Activated T-helper 1 cell treated with Interleukin-2 at 50 U/mL for 16 hours (primary cell): ENCODE results near the gene AVEN.
"Not testable (repeated sequence)": the region's sequence is repeated elsewhere in the genome, so short reads cannot be mapped to it uniquely, and the experiment has no call there.

ENCODE experiments used
- DNase-seq: peaks from one replicate; pipeline ENCODE4 v3.0.0-alpha.2; 2020; ENCODE audit warnings: low read depth

Gene AVEN

DNA sequence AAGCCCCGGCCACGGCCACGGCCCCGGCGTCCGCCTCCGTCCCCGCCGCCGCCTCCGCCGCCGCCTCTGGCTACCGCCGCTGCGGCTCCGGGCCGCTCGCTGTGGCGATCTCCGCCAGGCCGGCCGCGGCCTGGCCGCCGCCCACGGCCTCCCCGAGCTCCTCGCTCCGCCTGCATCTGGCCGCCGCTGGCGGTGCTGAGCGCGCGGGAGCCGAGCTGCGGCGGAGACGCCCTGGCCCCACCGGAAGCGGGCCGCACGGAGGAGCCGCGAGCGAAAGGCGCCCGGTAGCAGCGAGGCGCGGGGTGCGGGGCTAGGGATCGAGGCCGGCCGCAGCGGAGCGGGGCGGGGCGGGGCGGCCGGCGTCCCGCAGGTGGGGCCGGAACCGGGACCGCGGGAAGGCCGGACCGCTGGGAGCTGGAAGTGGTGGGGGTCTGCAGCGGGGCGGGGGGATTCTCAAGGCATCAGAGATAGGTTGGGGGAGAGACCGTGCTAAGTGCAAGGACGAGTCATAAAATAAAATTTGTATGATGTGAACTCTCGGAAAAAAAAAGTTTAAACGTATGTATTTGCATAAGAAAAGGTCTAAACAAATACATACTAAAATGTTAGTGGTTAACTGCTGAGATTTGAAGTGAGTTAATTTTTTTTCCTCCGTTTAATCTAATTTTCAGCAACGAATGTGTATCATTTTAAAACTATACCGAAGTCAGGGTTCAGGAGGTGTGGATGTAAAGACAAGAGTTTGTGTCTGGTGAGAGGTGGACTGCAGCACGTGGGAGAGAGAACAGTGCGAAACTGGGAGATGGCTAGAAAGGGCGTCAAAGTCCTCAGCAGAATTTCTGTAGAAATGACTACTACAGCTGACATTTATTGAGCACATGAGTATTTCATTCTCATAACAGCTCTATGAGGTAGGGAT, at the start of gene AVEN:
Gene AVEN (minus strand): TSS at position 334 of the 919 bp plus-strand sequence. CDS start 158 bp downstream, at position 176.
- DNase-seq = peak; percentile 43

- no peak for DNase-seq
Measured at GRCh38 chr15:34085746-34086145, 46.7 kb upstream of the AVEN start.

- DNase-seq = no peak
Measured at GRCh38 chr15:34084086-34084485, 45.1 kb upstream of the AVEN start.

DNA sequence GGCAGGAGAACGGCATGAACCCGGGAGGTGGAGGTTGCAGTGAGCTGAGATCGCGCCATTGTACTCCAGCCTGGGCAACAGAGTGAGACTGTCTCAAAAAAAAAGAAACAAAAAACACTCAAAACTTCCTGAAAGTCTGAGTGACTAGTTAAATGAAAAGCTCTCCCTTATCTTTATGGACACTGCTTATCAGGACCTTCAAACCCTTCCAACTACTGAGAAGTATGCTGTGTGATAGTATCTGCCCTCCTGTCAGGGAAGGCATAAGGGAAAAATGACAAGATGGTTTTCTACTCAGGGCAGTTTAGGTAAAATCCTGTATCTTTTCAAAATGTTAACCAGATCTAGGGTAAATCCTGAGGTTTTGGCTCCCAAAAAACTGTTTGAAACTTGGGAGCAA, 40.9 kb upstream of the AVEN start:
- DNase-seq = no peak

DNA sequence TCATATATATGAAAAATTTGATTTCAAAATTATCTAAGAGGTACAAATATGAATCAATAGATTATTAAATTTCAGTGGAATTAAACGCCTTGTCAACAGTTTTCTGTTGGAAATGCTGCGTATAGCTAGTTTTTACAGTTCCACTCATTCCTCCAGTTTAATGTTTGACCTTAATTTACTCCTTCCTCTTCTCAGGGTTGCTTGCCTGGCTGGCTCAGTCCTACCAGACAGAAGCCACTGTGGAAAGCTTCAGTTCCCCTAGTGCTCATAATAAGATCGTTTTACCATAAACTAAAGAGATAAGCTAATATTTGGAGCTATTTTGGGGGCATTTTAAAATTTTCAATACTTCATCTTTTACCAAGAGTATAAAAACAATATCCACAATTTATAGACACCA, 39.9 kb upstream of the AVEN start:
- no peak for DNase-seq

- DNase-seq = no peak
Measured at GRCh38 chr15:34076785-34077184, 37.8 kb upstream of the AVEN start.

DNA sequence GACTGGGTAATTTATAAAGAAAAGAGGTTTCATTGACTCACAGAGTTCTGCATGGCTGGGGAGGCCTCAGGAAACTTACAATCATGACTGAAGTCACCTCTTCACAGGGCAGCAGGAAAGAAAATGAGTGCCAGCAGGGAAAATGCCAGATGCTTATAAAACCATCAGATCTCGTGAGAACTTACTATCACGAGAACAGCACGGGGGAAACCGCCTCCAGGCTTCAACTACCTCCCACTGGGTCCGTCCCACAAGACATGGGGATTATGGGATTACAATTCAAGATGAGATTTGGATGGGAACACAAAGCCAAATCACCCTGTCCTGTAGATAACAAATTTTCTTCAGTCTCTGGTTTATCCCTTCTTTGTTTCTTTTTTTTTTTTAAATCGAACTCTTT, 31.0 kb upstream of the AVEN start:
- DNase-seq = no peak

GRCh38 chr15:34065941-34066340, 26.9 kb upstream of the AVEN start:
- no peak for DNase-seq

DNA sequence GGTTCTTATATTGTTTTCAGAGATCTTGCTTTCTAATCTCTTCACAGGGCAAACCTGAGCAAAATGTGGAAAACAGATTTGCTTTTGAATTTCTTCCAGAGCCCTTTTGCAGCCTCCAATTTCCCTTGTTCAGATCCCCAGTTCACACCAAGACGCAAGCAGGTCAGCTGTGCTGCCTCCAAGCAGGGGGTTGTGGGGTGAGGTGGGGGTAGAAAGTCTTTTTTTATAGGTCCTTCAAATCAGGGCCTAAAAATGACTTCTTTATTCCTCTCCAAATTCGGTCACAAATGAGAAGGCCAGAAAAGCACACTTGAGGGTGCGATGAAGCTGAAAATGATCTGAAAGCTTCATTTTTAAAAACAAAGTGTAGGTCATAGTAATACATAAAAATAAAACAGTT, 26.3 kb upstream of the AVEN start:
- DNase-seq = no peak

DNA sequence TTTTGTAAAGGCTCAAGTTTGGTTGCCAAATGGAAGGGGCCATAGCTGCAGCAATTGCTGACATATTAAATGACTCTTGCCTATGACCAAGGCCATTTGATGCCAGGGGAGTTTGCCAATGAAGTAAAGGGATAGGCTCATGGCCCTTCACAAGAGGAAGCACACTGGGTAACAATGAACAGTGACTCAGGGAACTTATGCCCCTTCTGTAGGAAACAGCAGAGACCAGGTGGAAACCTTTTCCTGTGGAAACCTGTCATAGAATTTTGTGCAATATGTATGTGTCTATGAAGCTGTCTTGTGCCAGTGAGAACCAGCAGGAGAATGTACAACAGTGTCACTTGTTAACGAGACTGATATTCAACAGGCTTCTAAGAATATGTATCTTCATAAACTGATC, 25.4 kb upstream of the AVEN start:
- DNase-seq = no peak

- DNase-seq = no peak
Measured at GRCh38 chr15:34059946-34060345, 20.9 kb upstream of the AVEN start.

DNA sequence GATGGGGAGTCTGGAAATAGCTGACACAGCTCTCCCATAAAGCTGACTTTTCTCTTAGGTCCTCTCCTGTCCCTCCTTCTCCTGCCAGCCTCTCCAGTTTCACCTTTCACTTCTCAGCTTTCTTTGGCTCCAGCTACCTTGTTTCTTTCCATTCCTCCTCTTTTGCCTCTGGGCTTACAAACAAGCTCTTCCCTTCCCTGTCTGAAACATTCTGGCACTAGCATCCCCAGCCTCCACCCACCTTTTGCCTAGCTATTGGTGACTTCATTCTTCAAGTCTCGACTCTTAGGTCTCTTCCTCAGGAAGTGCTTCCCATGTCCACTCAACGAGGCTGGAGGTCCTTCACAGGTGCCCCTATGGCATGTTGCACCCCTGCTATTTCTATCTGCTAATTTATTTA, 20.5 kb upstream of the AVEN start:
- DNase-seq = no peak

DNA sequence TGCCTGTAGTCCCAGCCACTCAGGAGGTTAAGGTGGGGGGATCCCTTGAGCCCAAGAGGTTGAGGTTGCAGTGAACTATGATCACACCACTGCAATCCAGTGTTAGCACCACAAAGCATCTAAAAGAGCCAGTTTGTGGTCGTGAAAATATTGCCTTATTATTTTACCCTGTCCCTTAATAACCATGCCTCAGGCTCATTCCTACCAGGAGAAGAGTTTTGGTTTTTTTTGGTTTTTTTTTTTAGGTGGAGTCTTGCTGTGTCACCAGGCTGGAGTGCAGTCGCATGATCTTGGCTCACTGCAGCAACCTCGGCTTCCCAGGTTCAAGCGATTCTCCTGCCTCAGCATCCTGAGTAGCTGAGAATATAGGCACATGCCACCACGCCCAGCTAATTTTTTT, 17.9 kb upstream of the AVEN start:
- no peak for DNase-seq

GRCh38 chr15:34055868-34056595, 17.0 kb upstream of the AVEN start:
- no peak for DNase-seq

DNA sequence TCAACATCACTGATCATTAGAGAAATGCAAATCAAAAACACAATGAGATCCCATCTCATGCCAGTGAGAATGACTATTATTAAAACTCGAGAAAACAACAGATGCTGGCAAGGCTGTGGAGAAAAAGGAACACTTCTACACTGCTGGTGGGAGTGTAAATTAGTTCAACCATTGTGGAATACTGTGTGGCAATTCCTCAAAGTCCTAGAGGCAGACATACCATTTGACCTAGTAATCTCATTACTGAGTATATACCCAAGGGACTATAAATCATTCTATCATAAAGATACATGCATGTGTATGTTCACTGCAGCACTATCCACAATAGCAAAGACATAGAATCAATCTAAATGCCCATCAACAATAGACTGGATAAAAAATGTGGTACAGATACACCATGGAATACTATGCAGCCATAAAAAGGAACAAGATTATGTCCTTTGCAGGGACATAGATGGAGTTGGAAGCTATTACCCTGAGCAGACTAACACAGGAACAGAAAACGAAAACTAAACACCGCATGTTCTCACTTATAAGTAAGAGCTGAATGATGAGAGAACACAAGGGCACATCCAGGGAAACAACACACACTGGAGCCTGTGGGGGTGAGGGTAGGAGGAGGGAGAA, 15.2 kb upstream of the AVEN start:
- DNase-seq = no peak

DNA sequence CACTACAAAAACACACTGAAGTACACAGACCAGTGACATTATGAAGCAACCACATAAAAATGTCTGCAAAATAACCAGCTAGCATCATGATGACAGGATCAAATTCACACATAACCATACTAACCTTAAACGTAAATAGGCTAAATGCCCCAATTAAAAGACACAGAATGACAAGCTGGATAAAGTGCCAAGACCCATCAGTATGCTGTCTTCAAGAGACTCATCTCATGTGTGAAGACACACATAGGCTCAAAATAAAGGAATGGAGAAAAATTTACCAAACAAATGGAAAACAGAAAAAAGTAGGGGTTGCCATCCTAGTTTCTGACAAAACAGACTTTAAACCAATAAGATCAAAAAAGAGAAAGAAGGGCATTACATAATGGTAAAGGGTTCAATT, 11.4 kb upstream of the AVEN start:
- not testable (repeated sequence) for DNase-seq

DNA sequence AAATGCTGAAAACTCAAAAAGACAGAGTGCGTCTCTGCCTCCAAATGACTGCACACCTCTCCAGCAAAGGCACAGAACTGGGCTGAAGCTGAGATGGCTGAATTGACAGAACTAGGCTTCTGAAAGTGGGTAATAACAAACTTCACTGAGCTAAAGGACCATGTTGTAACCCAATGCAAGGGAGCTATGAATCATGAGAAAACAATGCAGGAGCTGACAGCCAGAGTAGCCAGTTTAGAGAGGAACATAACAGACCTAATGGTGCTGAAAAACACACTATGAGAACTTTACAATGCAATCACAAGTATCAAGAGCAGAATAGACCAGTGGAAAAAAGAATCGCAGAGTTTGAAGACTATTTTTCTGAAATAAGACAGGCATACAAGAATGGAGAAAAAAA, 10.1 kb upstream of the AVEN start:
- DNase-seq = no peak

DNA sequence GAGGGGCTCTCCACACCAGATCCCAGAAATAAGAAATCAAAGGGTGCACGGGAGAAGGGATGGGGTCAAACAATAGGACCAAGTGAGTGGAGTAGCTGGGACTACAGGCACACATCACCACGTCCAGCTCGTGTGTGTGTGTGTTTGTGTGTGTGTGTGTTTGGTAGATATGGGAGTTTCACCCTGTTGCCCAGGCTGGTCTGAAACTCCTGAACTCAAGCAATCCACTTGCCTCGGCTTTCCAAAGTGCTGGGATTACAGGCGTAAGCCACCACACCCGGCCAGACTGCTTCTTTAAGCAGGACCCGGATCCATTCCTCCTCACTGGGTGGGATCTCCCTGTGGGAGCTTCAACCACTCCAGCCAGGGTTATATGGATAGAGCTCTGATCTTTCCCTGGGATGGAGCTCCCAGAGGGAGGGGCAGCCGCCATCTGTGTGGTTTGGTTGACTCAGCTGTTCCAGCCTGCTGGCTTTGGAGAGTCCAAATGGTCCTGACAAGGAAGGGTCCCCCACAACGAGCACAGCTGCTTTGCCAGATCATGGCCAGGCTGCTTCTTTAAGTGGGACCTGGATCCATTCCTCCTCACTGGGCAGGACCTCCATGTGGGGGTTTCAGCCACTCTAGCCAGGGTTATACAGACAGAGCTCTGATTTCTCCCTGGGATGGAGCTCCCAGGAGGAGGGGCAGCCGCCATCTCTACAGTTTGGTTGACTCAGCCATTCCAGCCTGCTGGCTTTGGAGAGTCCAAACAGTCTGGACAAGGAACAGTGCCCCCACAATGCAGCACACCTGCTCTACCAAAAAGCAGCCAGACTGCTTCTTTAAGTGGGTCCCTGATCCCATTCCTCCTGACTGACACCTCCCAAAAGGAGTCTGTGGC, 9.1 kb upstream of the AVEN start:
- DNase-seq = no peak

DNA sequence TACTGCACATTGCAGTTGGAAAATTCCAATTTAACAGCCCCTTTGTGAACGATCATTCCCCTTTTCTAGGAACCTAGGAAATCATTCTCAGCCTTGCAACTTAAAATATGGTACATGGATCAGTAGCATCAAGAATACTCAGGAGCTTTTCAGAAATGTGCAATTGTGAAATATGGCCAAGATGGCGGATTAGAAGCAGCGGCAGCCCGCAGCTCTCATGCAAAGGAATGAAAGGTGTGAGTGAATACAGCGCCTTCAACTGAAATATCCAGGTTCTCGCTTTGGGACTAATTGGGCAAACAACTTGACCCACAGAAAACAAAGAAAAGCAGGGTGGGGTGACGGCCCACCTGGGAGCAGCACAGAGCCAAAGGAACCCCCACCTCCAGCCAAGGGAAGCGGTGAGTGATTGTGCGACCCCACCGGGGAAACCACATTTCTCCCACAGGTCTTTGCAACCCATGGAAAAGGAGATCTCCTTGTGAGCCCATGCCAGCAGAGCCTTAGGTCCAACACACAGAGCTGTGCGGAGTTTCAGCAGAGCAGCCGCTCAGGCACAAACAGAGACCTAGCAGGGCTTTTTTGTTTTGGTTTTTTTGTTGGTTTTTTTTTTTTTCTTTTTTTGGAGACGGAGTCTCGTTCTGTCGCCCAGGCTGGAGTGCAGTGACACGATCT, 7.6 kb upstream of the AVEN start:
- DNase-seq = no peak

GRCh38 chr15:34043813-34044212, 4.8 kb upstream of the AVEN start:
- no peak for DNase-seq

GRCh38 chr15:34043391-34043790, 4.4 kb upstream of the AVEN start:
- DNase-seq = no peak

DNA sequence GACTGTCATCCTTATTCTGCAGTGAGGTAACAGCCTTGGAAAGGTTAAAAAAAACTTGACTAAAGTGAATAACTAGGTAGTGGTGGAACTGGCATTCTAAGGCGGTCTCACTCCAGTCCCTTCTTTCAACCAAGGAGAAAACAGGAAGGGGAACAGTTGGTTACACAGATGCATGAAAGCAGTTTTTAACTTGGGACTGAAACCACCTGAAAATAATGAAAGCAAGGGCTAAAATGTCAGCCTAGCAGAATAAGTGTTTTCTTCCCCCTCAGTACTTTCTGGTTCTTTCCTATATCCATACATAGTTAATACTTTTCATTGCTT, 748 bp upstream of the AVEN start:
- DNase-seq = no peak
